Thyroid gland (tissue), 4 donors: ENCODE measurements around the gene MAGI1.

ENCODE experiments used
- POLR2A ChIP-seq, 2 donors: fragments of 450-650 bp; IDR thresholded peaks; one replicate each; pipeline ENCODE4 v1.6.1; 2017; ENCODE audit warnings: antibody characterized with exemption in 2 of 2, mild to moderate bottlenecking in 2 of 2, moderate library complexity in 1 of 2
- TF ChIP-seq, protein P1 (sequence below), 6 experiments: fragments of 200-600 bp in 3 of 6; fragments of 450-650 bp in 3 of 6; sonication (generic) in 3 of 6; IDR thresholded peaks; one replicate each; pipeline ENCODE4 v1.5.1; 2016 to 2019; ENCODE audit warnings: antibody characterized with exemption in 6 of 6, mild to moderate bottlenecking in 2 of 6, inconsistent platforms in 1 of 6, moderate library complexity in 1 of 6

GRCh38 chr3:65676580-65676979 is 362.1 kb downstream of the MAGI1 start:
- TF ChIP-seq, protein P1, sequence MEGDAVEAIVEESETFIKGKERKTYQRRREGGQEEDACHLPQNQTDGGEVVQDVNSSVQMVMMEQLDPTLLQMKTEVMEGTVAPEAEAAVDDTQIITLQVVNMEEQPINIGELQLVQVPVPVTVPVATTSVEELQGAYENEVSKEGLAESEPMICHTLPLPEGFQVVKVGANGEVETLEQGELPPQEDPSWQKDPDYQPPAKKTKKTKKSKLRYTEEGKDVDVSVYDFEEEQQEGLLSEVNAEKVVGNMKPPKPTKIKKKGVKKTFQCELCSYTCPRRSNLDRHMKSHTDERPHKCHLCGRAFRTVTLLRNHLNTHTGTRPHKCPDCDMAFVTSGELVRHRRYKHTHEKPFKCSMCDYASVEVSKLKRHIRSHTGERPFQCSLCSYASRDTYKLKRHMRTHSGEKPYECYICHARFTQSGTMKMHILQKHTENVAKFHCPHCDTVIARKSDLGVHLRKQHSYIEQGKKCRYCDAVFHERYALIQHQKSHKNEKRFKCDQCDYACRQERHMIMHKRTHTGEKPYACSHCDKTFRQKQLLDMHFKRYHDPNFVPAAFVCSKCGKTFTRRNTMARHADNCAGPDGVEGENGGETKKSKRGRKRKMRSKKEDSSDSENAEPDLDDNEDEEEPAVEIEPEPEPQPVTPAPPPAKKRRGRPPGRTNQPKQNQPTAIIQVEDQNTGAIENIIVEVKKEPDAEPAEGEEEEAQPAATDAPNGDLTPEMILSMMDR (IDR thresholded peaks at IDR 0.05) = no peak
- TF ChIP-seq POLR2A (IDR thresholded peaks at IDR 0.05) = no peak
